Endothelial cell (in vitro differentiated cells): Measurements from ENCODE around the gene ADGRF5. TPM values are rescaled to one million over a fixed set of nuclear protein-coding genes. Genes with fewer than 3 reads are reported as not detected.

Experiments used
- DNase-seq: peaks from one replicate; pipeline ENCODE4 v3.0.0; 2021; ENCODE audit warnings: low spot score
- H3K27ac Mint-ChIP-seq: one replicate; pipeline ENCODE4 v1.8.0; 2021; ENCODE audit warnings: mixed read lengths, inconsistent platforms; ENCODE audit not compliant: unreplicated experiment
- H3K27me3 Mint-ChIP-seq: one replicate; pipeline ENCODE4 v1.8.0; 2021; ENCODE audit warnings: mild to moderate bottlenecking, moderate library complexity, mixed read lengths, inconsistent platforms; ENCODE audit not compliant: unreplicated experiment
- H3K36me3 Mint-ChIP-seq: one replicate; pipeline ENCODE4 v1.8.0; 2021; ENCODE audit warnings: mild to moderate bottlenecking, low read depth, mixed read lengths, inconsistent platforms; ENCODE audit not compliant: unreplicated experiment
- H3K4me1 Mint-ChIP-seq: one replicate; pipeline ENCODE4 v1.8.0; 2021; ENCODE audit warnings: mild to moderate bottlenecking, mixed read lengths, inconsistent platforms; ENCODE audit not compliant: unreplicated experiment
- H3K4me3 Mint-ChIP-seq: one replicate; pipeline ENCODE4 v1.8.0; 2021; ENCODE audit warnings: mild to moderate bottlenecking, mixed read lengths, inconsistent platforms; ENCODE audit not compliant: unreplicated experiment
- H3K9me3 Mint-ChIP-seq: one replicate; pipeline ENCODE4 v1.8.0; 2021; ENCODE audit warnings: mixed read lengths, inconsistent platforms; ENCODE audit not compliant: unreplicated experiment
- CTCF ChIP-seq: fragments of 200-600 bp; sonication (generic); IDR thresholded peaks from one replicate; pipeline ENCODE4 v1.5.0; 2021; ENCODE audit warnings: antibody characterized with exemption; ENCODE audit not compliant: unreplicated experiment
- total RNA-seq: library from RNA; stranded (reverse); fragmentation: NEBNext Ultra II Directional; extraction: Animal tissue kit (Norgen Biotek cat#: 25700); gene quantifications from one replicate; pipeline ENCODE4 v1.2.1, GENCODE V29; 2021; ENCODE audit not compliant: unreplicated experiment

ADGRF5 gene
- total RNA-seq, 1 donor from 2014 or later, result 250 TPM

DNA sequence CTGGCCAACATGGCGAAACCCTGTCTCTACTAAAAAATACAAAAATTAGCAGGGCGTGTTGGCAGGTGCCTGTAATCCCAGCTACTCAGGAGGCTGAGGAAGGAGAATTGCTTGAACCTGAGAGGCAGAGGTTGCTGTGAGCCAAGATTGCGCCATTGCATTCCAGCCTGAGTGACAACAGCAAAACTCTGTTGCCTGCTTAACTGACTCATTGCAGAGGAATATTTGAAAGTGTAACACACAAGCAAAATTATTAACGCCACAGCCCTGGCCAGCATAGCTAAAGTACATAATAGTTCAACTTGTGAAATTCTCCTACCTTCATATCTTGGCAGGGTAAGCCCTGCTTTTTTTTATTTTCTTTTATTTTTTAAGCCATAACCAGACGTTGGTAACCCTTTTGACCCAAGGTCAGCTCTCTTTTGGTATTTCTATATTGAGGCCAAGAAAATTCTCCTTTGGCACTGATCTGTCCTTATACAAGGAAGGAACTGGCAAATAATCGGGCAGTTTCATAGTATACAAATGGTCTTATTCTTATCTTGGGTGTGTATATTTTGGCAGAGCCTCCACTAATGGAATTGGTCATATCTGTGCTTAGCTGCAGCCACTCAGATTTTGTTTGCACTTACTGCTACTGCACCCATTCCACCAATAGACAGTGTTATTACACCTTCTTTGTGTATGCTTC lies 4.0 kb upstream of the ADGRF5 start:
- no peak for TF ChIP-seq CTCF
- peaks cover 52% of the 10 kb centered on the region for H3K36me3 Mint-ChIP-seq
- H3K4me3 Mint-ChIP-seq, result no peak overlapping the region
- H3K27me3 Mint-ChIP-seq, result peaks cover 16% of the 10 kb centered on the region
- peaks cover 64% of the 10 kb centered on the region for H3K4me1 Mint-ChIP-seq
- H3K9me3 Mint-ChIP-seq, result no peaks in the 10 kb centered on the region
- peak overlapping the region; percentile 4 for H3K27ac Mint-ChIP-seq
- no peak for DNase-seq

DNA sequence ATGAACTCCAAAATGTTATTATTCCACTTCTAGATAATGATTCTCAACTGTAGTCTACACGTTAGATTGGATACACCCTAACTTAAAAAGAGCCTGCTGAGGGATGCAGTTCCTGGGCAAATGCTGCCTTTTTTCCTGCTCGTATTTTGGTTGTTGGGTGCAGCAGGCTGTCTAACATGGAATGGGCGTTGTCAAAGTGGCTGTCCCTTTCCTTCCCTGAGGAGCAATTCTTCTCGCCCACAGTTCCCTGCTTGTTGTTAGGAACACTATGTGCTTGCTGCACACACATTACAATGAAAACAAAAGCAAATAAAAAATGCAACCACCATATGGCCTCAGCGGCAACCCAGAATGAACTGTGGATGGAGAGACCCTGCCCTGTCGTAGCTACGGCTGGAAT lies 1.7 kb upstream of the ADGRF5 start:
- H3K4me3 Mint-ChIP-seq, result no peak overlapping the region
- DNase-seq, result no peak
- peaks cover 80% of the 10 kb centered on the region for H3K4me1 Mint-ChIP-seq
- no peaks in the 10 kb centered on the region for H3K9me3 Mint-ChIP-seq
- H3K36me3 Mint-ChIP-seq, result peaks cover 54% of the 10 kb centered on the region
- peaks cover 16% of the 10 kb centered on the region for H3K27me3 Mint-ChIP-seq
- no peak for TF ChIP-seq CTCF
- H3K27ac Mint-ChIP-seq, result no peak overlapping the region

- H3K36me3 Mint-ChIP-seq, result peaks cover 40% of the 10 kb centered on the region
- H3K4me3 Mint-ChIP-seq, result peak overlapping the region; percentile 68
- H3K4me1 Mint-ChIP-seq, result peaks cover 86% of the 10 kb centered on the region
- H3K27ac Mint-ChIP-seq, result peak overlapping the region; percentile 34
- no peaks in the 10 kb centered on the region for H3K9me3 Mint-ChIP-seq
- H3K27me3 Mint-ChIP-seq, result peaks cover 10% of the 10 kb centered on the region
- DNase-seq, result no peak
- TF ChIP-seq CTCF, result no peak
Observed at GRCh38 chr6:46921059-46921458, 679 bp downstream of the ADGRF5 start.

DNA sequence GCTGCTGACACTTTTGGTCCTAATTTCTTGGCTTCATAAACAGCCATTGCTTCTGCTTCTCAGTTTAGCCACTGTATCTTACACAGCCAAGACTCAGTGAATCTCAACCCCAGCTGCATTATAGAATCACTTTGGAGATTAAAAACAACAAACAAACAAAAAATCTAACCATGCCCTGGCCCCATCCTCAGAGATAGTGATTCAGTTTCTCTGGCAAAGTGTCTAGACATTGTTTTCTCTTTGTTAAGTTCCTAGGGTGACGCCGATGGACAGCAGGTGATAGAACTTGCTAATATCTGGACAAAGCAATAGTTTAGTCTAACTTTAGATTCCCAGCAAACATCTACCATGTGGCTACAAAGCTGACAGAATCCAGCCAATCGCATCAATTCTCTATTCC lies 2.9 kb downstream of the ADGRF5 start:
- Mint-ChIP-seq H3K36me3 (peaks cover 21% of the 10 kb centered on the region), H3K9me3 (no peaks in the 10 kb centered on the region), H3K27ac (no peak overlapping the region), H3K4me3 (no peak overlapping the region), H3K4me1 (peaks cover 88% of the 10 kb centered on the region), H3K27me3 (peaks cover 3% of the 10 kb centered on the region)
- no peak for DNase-seq
- TF ChIP-seq CTCF, result no peak

GRCh38 chr6:46917002-46917545 lies 4.7 kb downstream of the ADGRF5 start:
- peaks cover 89% of the 10 kb centered on the region for H3K4me1 Mint-ChIP-seq
- DNase-seq, result no peak
- TF ChIP-seq CTCF, result no peak
- peaks cover 3% of the 10 kb centered on the region for H3K27me3 Mint-ChIP-seq
- H3K9me3 Mint-ChIP-seq, result no peaks in the 10 kb centered on the region
- H3K4me3 Mint-ChIP-seq, result no peak overlapping the region
- peak overlapping the region; percentile 26 for H3K27ac Mint-ChIP-seq
- H3K36me3 Mint-ChIP-seq, result peaks cover 25% of the 10 kb centered on the region
